ENCODE results near the gene STK11. TPM values are rescaled to one million over a fixed set of nuclear protein-coding genes. Genes with fewer than 3 reads are reported as not detected.

STK11 gene
- polyA plus RNA-seq, 1 donor from 2014 or later, result 51.6 TPM

DNA sequence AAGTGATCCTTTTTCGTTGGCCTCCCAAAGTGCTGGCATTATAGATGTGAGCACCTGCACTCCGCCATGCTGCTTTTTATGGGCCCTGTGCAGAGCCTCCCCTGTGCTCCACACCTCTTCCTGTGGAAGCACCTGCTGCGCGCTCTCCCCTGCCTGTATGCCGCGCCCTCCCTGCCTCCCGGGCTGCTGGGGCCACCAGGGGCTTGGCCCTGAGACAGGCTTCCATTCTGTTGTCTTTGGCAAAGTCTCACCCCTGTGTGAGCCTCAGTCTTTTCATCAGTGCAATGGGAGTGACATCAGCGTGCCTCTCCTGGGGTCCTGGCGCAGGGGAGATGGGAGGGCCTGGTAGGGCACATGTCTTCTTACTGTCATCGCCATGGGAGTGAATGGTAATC is 71.0 kb downstream of the STK11 start:
- TF ChIP-seq, protein P1, sequence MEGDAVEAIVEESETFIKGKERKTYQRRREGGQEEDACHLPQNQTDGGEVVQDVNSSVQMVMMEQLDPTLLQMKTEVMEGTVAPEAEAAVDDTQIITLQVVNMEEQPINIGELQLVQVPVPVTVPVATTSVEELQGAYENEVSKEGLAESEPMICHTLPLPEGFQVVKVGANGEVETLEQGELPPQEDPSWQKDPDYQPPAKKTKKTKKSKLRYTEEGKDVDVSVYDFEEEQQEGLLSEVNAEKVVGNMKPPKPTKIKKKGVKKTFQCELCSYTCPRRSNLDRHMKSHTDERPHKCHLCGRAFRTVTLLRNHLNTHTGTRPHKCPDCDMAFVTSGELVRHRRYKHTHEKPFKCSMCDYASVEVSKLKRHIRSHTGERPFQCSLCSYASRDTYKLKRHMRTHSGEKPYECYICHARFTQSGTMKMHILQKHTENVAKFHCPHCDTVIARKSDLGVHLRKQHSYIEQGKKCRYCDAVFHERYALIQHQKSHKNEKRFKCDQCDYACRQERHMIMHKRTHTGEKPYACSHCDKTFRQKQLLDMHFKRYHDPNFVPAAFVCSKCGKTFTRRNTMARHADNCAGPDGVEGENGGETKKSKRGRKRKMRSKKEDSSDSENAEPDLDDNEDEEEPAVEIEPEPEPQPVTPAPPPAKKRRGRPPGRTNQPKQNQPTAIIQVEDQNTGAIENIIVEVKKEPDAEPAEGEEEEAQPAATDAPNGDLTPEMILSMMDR (IDR thresholded peaks at IDR 0.05; ENCODE audit: poor library complexity, severe bottlenecking), result no peak
- TF ChIP-seq SMC3 (conservative IDR thresholded peaks at IDR 0.05; ENCODE audit: poor library complexity) (no peak), MXI1 (conservative IDR thresholded peaks at IDR 0.05; ENCODE audit: poor library complexity, severe bottlenecking) (no peak), EP300 (conservative IDR thresholded peaks at IDR 0.05; ENCODE audit: poor library complexity, severe bottlenecking) (no peak), RAD21 (conservative IDR thresholded peaks at IDR 0.05) (no peak)
- Histone ChIP-seq H3K9me3 (ENCODE audit: low read length) (no peaks in the 10 kb centered on the region), H3K79me2 (replicated peaks; ENCODE audit: insufficient read depth, low read length) (peaks cover 9% of the 10 kb centered on the region), H3K9me2 (ENCODE audit: insufficient read depth, low read length) (no peaks in the 10 kb centered on the region), H2AFZ (ENCODE audit: low read depth, low read length) (no peak overlapping the region), H4K20me1 (ENCODE audit: insufficient read depth) (peaks cover 3% of the 10 kb centered on the region), H3F3A (ENCODE audit: insufficient read depth, low read length, poor library complexity, severe bottlenecking) (no peaks in the 10 kb centered on the region), H3K4me3 (ENCODE audit: low read length) (peak overlapping the region; percentile 82), H3K9ac (ENCODE audit: low read length) (peak overlapping the region; percentile 87), H3K27me3 (ENCODE audit: insufficient read depth, low read depth, low read length) (no peaks in the 10 kb centered on the region), H3K36me3 (ENCODE audit: insufficient read depth, low read length) (peaks cover 5% of the 10 kb centered on the region), H3K27ac (ENCODE audit: low read length) (peak overlapping the region; percentile 93), H3K4me2 (ENCODE audit: low read length) (peak overlapping the region; percentile 84)

DNA sequence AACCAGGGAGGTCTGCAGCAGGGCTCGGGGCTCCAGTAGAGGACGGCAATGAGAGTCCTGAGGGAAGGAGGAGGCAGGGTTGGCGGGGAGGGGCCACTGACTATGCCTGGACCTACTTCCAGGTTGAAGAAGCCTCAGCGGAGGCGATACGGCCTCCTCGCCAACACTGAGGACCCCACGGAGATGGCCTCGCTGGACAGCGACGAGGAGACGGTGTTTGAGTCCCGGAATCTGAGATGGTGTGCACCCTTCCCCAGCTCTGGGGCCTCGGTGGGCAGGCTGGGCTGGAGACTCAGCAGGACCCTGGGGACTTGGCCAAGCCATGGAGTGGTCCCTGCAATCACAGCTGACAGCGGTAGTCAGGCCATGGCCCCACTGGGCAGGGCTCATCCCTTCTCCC is 71.5 kb downstream of the STK11 start:
- H3K9me3 ChIP-seq (ENCODE audit: low read length), result no peaks in the 10 kb centered on the region

More for the DNA sequence above, 71.5 kb downstream of the STK11 start:
- Histone ChIP-seq H2AFZ (ENCODE audit: low read depth, low read length) (no peak overlapping the region), H4K20me1 (ENCODE audit: insufficient read depth) (peaks cover 3% of the 10 kb centered on the region), H3K9me2 (ENCODE audit: insufficient read depth, low read length) (no peaks in the 10 kb centered on the region), H3K36me3 (ENCODE audit: insufficient read depth, low read length) (peaks cover 5% of the 10 kb centered on the region), H3K79me2 (replicated peaks; ENCODE audit: insufficient read depth, low read length) (peaks cover 6% of the 10 kb centered on the region), H3K27ac (ENCODE audit: low read length) (no peak overlapping the region), H3K27me3 (ENCODE audit: insufficient read depth, low read depth, low read length) (no peaks in the 10 kb centered on the region), H3F3A (ENCODE audit: insufficient read depth, low read length, poor library complexity, severe bottlenecking) (no peaks in the 10 kb centered on the region), H3K4me3 (ENCODE audit: low read length) (no peak overlapping the region), H3K9ac (ENCODE audit: low read length) (peak overlapping the region; percentile 87), H3K4me2 (ENCODE audit: low read length) (no peak overlapping the region)
- no peak for TF ChIP-seq POLR2AphosphoS5 (IDR thresholded peaks at IDR 0.05)
- TF ChIP-seq TAF1 (IDR thresholded peaks at IDR 0.05; ENCODE audit: low read depth), result no peak
- TF ChIP-seq SMC3 (conservative IDR thresholded peaks at IDR 0.05; ENCODE audit: poor library complexity), result no peak
- no peak for TF ChIP-seq RAD21 (conservative IDR thresholded peaks at IDR 0.05)
- TF ChIP-seq EP300 (conservative IDR thresholded peaks at IDR 0.05; ENCODE audit: poor library complexity, severe bottlenecking), result no peak
- TF ChIP-seq MXI1 (conservative IDR thresholded peaks at IDR 0.05; ENCODE audit: poor library complexity, severe bottlenecking), result no peak
- TF ChIP-seq, protein P2, sequence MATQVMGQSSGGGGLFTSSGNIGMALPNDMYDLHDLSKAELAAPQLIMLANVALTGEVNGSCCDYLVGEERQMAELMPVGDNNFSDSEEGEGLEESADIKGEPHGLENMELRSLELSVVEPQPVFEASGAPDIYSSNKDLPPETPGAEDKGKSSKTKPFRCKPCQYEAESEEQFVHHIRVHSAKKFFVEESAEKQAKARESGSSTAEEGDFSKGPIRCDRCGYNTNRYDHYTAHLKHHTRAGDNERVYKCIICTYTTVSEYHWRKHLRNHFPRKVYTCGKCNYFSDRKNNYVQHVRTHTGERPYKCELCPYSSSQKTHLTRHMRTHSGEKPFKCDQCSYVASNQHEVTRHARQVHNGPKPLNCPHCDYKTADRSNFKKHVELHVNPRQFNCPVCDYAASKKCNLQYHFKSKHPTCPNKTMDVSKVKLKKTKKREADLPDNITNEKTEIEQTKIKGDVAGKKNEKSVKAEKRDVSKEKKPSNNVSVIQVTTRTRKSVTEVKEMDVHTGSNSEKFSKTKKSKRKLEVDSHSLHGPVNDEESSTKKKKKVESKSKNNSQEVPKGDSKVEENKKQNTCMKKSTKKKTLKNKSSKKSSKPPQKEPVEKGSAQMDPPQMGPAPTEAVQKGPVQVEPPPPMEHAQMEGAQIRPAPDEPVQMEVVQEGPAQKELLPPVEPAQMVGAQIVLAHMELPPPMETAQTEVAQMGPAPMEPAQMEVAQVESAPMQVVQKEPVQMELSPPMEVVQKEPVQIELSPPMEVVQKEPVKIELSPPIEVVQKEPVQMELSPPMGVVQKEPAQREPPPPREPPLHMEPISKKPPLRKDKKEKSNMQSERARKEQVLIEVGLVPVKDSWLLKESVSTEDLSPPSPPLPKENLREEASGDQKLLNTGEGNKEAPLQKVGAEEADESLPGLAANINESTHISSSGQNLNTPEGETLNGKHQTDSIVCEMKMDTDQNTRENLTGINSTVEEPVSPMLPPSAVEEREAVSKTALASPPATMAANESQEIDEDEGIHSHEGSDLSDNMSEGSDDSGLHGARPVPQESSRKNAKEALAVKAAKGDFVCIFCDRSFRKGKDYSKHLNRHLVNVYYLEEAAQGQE (IDR thresholded peaks at IDR 0.05; ENCODE audit: borderline replicate concordance), result no peak
- TF ChIP-seq EZH2 (IDR thresholded peaks at IDR 0.05; ENCODE audit: borderline replicate concordance, insufficient read depth, low read length, poor library complexity, severe bottlenecking), result no peak
- TF ChIP-seq, protein P1 (IDR thresholded peaks at IDR 0.05; ENCODE audit: poor library complexity, severe bottlenecking), result no peak

Other genes starting within 250 kb of the STK11 start
- 64.9 and 90.1 TPM in 2 replicates for gene WDR18, start 221.4 kb upstream of the STK11 start, polyA plus RNA-seq
- gene GRIN3B, start 205.4 kb upstream of the STK11 start, polyA plus RNA-seq, result 0.46 and 5.0 TPM in 2 replicates
- gene TMEM259, start 184.7 kb upstream of the STK11 start, polyA plus RNA-seq, result 176 and 208 TPM in 2 replicates
- not detected in 2 replicates for gene RNU6-2, start 184.3 kb upstream of the STK11 start, polyA plus RNA-seq
- gene CNN2, start 179.2 kb upstream of the STK11 start, polyA plus RNA-seq, result 42.8 and 45.3 TPM in 2 replicates
- gene ABCA7, start 165.7 kb upstream of the STK11 start, polyA plus RNA-seq, result 51.8 and 75.2 TPM in 2 replicates
- gene ARHGAP45, start 138.6 kb upstream of the STK11 start, polyA plus RNA-seq, result 2.8 and 3.3 TPM in 2 replicates
- gene POLR2E, start 110.4 kb upstream of the STK11 start, polyA plus RNA-seq, result 168 and 172 TPM in 2 replicates
- gene GPX4, start 101.8 kb upstream of the STK11 start, polyA plus RNA-seq, result 713 and 812 TPM in 2 replicates
- 4.8 and 5.2 TPM in 2 replicates for gene SBNO2, start 31.5 kb upstream of the STK11 start, polyA plus RNA-seq
- gene CBARP, start 32.2 kb downstream of the STK11 start, polyA plus RNA-seq, result 18.2 and 24.5 TPM in 2 replicates
- 22.8 and 47.8 TPM in 2 replicates for gene ATP5F1D, start 36.0 kb downstream of the STK11 start, polyA plus RNA-seq
- 24.8 and 28.3 TPM in 2 replicates for gene MIDN, start 42.8 kb downstream of the STK11 start, polyA plus RNA-seq
- gene CIRBP, start 63.6 kb downstream of the STK11 start, polyA plus RNA-seq, result 1,663 and 1,665 TPM in 2 replicates
- 21.7 and 28.4 TPM in 2 replicates for gene FAM174C, start 69.8 kb downstream of the STK11 start, polyA plus RNA-seq
- 9.8 and 10.3 TPM in 2 replicates for gene EFNA2, start 80.1 kb downstream of the STK11 start, polyA plus RNA-seq
- 192 and 196 TPM in 2 replicates for gene NDUFS7, start 178.1 kb downstream of the STK11 start, polyA plus RNA-seq
- gene GAMT, start 195.8 kb downstream of the STK11 start, polyA plus RNA-seq, result 32.5 and 54.1 TPM in 2 replicates
- 60.5 and 95.2 TPM in 2 replicates for gene DAZAP1, start 201.8 kb downstream of the STK11 start, polyA plus RNA-seq
- 452 and 591 TPM in 2 replicates for gene RPS15, start 232.6 kb downstream of the STK11 start, polyA plus RNA-seq
- 50.5 and 79.7 TPM in 2 replicates for gene APC2, start 244.3 kb downstream of the STK11 start, polyA plus RNA-seq

Data from neural cell (in vitro differentiated cells).